Measurements from ENCODE around the gene CHRNA7. TPM values are rescaled to one million over a fixed set of nuclear protein-coding genes. Genes with fewer than 3 reads are reported as not detected.

Gene CHRNA7
- polyA plus RNA-seq, 1 of the 3 experiments (the other 2 are of a cell fraction) = 0.38 TPM

DNA sequence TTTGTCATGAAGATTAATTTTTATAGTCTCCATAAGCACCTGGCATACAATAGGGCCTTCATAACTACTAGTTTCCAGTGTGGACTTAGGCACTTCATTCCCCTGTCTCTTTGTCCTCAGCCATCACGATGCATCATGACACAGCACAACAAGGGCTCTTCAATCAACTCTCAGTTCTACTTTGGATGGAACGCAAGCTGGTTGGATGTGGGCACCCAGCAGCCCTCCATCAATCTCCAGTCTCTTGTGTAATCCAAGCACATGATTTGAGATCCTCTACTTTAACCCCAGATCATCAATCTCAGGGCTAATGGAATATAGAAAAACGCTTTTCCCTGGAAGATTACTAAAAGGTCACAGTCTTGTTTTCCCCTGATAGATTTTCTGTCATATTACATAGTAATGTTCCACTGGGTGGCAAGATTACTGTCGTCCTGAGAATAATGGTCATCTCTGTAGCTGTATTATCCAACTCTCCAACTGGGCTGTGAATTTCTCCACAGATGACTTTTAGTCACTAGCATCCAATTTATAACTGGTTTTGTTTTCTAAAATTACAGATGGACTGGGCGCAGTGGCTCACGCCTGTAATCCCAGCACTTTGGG lies 22.9 kb upstream of the CHRNA7 start (continued):
- TF ChIP-seq, protein P1, sequence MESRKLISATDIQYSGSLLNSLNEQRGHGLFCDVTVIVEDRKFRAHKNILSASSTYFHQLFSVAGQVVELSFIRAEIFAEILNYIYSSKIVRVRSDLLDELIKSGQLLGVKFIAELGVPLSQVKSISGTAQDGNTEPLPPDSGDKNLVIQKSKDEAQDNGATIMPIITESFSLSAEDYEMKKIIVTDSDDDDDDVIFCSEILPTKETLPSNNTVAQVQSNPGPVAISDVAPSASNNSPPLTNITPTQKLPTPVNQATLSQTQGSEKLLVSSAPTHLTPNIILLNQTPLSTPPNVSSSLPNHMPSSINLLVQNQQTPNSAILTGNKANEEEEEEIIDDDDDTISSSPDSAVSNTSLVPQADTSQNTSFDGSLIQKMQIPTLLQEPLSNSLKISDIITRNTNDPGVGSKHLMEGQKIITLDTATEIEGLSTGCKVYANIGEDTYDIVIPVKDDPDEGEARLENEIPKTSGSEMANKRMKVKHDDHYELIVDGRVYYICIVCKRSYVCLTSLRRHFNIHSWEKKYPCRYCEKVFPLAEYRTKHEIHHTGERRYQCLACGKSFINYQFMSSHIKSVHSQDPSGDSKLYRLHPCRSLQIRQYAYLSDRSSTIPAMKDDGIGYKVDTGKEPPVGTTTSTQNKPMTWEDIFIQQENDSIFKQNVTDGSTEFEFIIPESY (IDR thresholded peaks at IDR 0.05; ENCODE audit: borderline replicate concordance, low read depth) = no peak
- TF ChIP-seq TAF1 (IDR thresholded peaks at IDR 0.05; ENCODE audit: borderline replicate concordance, low read depth, low read length) = no peak

DNA sequence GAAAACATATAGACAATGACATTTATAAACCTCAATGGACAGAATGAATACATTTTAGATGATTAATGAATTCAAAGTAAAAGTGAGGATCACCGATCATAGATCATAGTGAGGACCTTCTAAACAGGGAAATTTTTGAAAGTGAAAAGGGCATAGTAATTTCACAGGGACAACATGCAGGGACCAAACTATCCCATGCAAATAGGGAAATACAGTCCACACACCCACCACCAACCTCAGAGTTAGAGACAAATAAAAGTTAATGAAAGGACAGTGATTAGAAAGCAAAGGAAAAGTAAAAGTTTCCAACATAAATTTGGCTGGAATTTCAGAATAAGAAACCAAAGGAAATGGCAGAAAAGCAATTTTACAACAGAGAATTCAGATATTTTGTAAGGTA lies 15.4 kb upstream of the CHRNA7 start:
- ChIA-PET CTCF (interaction anchor here (2.6 to 2.8 kb wide), 2 partner anchors 14 to 37 kb away, joined by 10 to 14 read pairs; no protein-coding TSS in a partner anchor), POLR2A (no interaction called here)
- no peak for TF ChIP-seq TAF1 (IDR thresholded peaks at IDR 0.05; ENCODE audit: borderline replicate concordance, low read depth, low read length)
- no peak for TF ChIP-seq FOXJ3 (CRISPR knock-in tag; IDR thresholded peaks at IDR 0.05)
- TF ChIP-seq FOXM1 (IDR thresholded peaks at IDR 0.05; ENCODE audit: low read depth) = no peak
- TF ChIP-seq FOSL2 (IDR thresholded peaks at IDR 0.05; ENCODE audit: borderline replicate concordance, low read depth) = no peak
- no peak for TF ChIP-seq EZH2phosphoT487 (IDR thresholded peaks at IDR 0.05; ENCODE audit: borderline replicate concordance, low read depth)
- TF ChIP-seq, protein P2, sequence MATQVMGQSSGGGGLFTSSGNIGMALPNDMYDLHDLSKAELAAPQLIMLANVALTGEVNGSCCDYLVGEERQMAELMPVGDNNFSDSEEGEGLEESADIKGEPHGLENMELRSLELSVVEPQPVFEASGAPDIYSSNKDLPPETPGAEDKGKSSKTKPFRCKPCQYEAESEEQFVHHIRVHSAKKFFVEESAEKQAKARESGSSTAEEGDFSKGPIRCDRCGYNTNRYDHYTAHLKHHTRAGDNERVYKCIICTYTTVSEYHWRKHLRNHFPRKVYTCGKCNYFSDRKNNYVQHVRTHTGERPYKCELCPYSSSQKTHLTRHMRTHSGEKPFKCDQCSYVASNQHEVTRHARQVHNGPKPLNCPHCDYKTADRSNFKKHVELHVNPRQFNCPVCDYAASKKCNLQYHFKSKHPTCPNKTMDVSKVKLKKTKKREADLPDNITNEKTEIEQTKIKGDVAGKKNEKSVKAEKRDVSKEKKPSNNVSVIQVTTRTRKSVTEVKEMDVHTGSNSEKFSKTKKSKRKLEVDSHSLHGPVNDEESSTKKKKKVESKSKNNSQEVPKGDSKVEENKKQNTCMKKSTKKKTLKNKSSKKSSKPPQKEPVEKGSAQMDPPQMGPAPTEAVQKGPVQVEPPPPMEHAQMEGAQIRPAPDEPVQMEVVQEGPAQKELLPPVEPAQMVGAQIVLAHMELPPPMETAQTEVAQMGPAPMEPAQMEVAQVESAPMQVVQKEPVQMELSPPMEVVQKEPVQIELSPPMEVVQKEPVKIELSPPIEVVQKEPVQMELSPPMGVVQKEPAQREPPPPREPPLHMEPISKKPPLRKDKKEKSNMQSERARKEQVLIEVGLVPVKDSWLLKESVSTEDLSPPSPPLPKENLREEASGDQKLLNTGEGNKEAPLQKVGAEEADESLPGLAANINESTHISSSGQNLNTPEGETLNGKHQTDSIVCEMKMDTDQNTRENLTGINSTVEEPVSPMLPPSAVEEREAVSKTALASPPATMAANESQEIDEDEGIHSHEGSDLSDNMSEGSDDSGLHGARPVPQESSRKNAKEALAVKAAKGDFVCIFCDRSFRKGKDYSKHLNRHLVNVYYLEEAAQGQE (IDR thresholded peaks at IDR 0.05; ENCODE audit: low read depth, low read length) = no peak
- no peak for TF ChIP-seq MXI1 (IDR thresholded peaks at IDR 0.05; ENCODE audit: low read depth, low read length)
- TF ChIP-seq JUND (IDR thresholded peaks at IDR 0.05) = no peak
- no peak for TF ChIP-seq POLR2AphosphoS5 (IDR thresholded peaks at IDR 0.05; ENCODE audit: low read depth, low read length)
- TF ChIP-seq TEAD4 (IDR thresholded peaks at IDR 0.05; ENCODE audit: borderline replicate concordance, insufficient read depth) = no peak
- no peak for TF ChIP-seq TCF12 (IDR thresholded peaks at IDR 0.05)
- H3K79me2 ChIP-seq (ENCODE audit: insufficient read depth) = no peaks in the 10 kb centered on the region
- peaks cover 0 to 2% of the 10 kb centered on the region in 2 experiments; a peak in 1 of 4 replicates for H3K4me1 ChIP-seq (ENCODE audit: control insufficient read depth in 1 of 2, insufficient read depth in 2 of 2, low read depth in 1 of 2, low read length in 1 of 2)
- no peak overlapping the region for H3K27ac ChIP-seq (ENCODE audit: low read depth in 2 of 2, low read length in 1 of 2)
- 43% methylated on average over 1 of the region's 1 CpG for WGBS (ENCODE audit: low lambda C conversion rate)
- H3K9ac ChIP-seq = no peak overlapping the region
- no peak overlapping the region for H2AFZ ChIP-seq (ENCODE audit: low read depth)
- H3K9me3 ChIP-seq = no peaks in the 10 kb centered on the region
- no peaks in the 10 kb centered on the region for H3K9me2 ChIP-seq
- no peak overlapping the region for H3K4me2 ChIP-seq
- H4K20me1 ChIP-seq (ENCODE audit: insufficient read depth) = no peaks in the 10 kb centered on the region
- no peaks in the 10 kb centered on the region for H3K27me3 ChIP-seq (ENCODE audit: insufficient read depth)
- H3K4me3 ChIP-seq (ENCODE audit: low read depth in 2 of 2, low read length in 1 of 2) = no peak overlapping the region
- no peaks in the 10 kb centered on the region for H3F3A ChIP-seq (replicated peaks; ENCODE audit: insufficient read depth)
- DNase-seq = no peak
- no peaks in the 10 kb centered on the region for H3K36me3 ChIP-seq (replicated peaks in 1 of 2; ENCODE audit: control insufficient read depth in 1 of 2, insufficient read depth in 2 of 2, low read length in 1 of 2)

Data from SK-N-SH (cell line).